ENCODE results near the gene MT1H.

Gene MT1H

DNA sequence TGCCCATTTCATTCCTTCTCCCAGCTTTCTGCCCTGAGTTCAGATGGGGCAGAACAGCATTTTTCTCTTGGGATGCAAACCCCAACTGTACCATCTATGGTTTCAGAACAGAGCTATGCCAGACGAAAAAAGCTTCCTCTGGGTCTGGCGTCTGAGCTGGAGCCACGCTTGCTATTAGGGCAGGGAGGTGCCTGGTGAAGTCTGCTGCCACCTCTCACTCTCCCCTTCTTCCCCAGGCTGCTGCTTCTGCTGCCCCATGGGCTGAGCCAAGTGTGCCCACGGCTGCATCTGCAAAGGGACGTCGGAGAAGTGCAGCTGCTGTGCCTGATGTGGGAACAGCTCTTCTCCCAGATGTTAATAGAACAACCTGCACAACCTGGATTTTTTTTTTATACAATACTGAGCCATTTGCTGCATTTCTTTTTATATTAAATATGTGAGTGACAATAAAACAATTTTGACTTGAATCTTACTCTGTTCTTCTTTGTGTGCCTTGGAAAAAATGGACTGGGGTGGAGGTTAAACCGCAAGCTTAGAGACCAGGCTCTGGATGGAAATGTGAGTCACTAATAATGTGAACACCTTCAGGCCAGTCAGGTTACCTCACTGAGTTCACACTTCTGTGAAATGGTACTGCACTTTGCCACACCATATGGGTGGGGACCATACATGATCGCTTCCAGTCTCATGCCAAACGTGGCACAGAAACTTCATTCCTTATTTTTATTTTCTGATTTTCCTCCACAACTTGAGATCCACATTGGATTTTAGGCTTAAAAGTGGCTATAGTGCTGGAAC lies 32.8 kb upstream of the MT1H start:
- DNase-seq: no peak

- no peak for DNase-seq
Measured at GRCh38 chr16:56637814-56638750, 31.5 kb upstream of the MT1H start, which contains the start of gene MT1A. TSS of gene MT1A (plus strand) at chr16:56638666. CDS start at chr16:56638739, 73 bp downstream.

- DNase-seq: no peak
Measured at GRCh38 chr16:56639045-56639444, 30.6 kb upstream of the MT1H start.

DNA sequence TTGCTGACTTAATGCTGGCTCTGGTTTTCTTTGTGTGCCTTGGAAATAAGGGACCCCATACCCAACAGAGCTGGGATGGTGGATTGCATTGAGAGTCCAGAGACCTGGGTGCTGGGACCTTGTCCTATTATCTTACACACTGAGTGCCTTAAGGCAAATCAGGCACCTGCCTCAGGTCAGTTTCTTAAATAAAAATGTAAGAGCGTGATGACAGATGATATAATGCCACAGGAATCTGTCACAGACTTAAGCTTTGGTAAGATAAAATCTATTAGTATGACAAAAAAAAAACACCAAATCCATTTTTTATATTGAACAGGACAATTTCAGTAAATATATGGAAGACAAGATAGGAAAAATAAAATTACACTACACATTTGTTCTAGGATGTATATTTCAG lies 29.5 kb upstream of the MT1H start:
- DNase-seq: no peak

- DNase-seq: no peak
Measured at GRCh38 chr16:56641166-56641565, 28.4 kb upstream of the MT1H start.

DNA sequence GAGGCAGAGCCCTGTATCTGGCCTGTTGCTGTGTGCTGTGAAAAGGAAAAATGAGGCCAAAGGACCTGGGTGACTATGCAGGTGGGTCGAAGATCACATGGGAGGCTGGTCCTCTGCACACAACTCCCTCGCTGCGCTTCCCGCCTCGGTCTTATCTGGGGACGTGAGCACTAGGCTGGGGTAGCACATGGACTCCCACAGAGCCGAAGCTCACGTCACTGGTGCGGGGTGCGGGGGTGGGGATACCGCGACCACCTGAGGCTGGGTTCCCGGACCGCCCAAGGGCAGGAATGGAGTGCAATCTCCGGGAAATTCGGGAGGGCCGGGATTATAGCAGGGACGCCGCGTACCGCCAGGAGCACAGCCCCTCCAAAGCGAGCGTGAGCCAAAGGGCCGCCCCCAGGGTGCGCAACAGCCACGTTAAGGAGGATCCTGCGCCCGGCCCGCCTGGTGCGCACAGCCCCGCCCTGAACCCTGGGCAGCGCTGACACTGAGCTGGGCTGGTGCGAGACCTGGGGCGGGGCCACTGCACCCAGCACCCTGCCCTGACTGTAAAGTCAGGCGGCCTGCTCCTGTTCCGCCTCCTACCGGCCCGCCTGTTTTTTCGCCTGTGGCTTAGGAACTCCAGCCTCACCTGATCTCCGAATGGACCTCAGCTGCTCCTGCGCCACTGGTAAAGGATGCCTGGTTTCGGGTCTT lies 26.4 kb upstream of the MT1H start:
- peak; percentile 11 for DNase-seq

- DNase-seq: no peak
Measured at GRCh38 chr16:56643833-56644232, 25.8 kb upstream of the MT1H start.

DNA sequence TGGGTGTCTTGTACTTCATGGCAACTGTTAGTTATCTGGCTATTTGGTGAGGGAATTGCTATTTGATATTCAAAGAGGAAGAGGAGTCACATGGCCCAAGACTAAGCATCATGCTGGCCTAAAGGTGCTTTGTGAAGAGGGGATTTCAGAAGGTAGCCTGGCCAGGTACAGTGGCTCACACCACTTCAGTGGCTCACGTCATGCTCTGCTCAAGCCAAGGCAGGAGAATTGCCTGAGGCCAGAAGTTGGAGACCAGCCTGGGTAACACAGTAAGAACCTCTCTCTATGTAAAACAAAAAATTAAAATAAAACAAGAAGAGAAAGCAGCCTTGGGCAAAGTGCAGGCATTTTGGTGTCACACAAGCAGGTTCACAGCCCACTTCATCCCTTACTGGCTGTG lies 24.3 kb upstream of the MT1H start:
- no peak for DNase-seq

DNA sequence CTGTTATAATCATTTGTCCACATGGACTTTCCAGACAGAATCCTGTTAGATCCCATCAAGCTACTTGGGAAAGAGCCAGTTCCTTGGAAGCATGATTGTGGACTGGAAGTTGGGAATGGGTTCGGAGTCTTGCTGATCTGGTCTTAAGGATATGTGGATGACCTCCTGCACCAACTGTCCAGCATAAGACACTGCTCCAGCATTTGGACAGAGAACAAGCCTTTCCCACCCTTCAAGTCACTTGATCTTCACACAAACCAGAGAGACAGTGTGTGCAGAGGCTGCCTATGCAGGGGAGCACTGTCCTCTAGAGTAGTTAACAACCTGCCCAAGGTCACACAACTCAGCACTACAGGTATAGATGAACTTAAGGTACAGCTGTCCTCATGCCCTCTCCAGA lies 23.8 kb upstream of the MT1H start:
- no peak for DNase-seq

DNA sequence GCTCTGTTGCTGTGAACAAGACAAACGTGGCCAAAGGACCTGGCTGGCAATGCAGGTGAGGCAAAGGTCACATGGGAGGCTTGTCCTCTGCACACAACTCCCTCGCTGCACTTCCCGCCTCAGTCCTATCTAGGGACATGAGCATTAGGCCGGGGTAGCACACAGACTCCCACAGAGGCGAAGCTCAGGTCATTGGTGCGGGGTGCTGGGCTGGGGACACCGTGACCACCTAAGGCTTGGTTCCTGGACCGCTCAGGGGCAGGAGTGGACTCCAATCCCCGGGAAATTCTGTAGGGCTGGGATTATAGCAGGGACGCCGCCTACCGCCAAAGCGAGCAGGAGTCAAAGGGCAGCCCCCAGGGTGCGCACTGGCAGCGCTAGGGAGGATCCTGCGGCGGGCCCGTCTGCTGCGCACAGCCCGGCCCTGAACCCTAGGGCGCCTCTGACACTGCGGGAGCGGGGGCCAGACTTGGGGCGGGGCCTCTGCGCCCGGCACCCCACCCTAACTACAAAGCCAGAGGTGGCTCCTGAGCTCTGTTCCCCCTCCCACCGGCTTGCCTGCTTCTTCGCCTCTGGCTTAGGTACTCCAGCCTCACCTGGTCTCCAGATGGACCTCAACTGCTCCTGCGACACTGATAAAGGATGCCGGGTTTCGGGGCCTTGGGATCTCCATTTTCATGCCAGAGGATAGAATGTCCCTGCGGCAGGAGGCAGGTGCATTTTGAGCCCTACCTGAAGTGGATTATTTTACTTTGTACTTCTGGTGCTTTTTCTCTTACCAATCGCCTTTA lies 21.8 kb upstream of the MT1H start:
- DNase-seq: no peak

- no peak for DNase-seq
Measured at GRCh38 chr16:56649271-56649670, 20.3 kb upstream of the MT1H start.

DNA sequence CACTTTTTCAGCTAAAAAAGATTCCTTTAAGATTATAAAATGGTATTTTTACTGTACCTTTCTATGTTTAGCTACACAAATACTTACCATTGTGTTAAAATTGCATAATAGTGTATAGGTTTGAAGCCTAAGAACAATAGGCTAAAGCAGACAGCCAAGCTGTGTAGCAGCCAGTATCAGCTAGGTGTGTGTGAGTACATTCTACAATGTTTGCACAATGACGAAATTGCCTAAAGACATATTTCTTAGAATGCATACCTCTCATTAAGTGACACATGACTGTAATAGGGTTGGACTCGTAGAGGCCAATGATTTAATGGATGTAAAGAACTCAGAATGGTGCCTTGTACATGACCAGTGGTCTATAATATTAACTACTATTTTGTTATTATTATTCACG lies 19.8 kb upstream of the MT1H start:
- DNase-seq: no peak

GRCh38 chr16:56651586-56651985 lies 18.0 kb upstream of the MT1H start, which contains the start of gene MT1B:
TSS of gene MT1B (plus strand) at chr16:56651886. CDS start at chr16:56651954, 68 bp downstream.
- no peak for DNase-seq

GRCh38 chr16:56652600-56652999 lies 17.0 kb upstream of the MT1H start:
- no peak for DNase-seq

DNA sequence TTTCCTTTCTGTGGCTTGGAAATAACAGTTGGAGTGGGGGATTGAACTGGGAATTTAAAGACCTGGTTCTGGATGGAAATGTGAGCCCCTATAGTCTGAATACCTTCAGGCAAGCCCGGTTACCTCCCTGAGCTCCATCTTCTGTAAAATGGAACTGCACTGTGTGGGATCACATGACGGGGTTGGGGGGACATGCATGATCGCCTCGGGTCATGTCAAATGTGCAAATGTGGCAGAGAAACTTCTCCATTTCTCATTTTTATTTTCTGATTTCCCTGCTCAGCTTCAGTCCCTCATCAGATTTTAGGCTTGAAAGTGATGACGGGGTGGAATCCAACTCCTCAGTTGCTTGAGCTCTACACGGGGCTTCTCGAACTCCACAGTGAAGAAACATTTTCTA lies 16.4 kb upstream of the MT1H start:
- DNase-seq: no peak

DNA sequence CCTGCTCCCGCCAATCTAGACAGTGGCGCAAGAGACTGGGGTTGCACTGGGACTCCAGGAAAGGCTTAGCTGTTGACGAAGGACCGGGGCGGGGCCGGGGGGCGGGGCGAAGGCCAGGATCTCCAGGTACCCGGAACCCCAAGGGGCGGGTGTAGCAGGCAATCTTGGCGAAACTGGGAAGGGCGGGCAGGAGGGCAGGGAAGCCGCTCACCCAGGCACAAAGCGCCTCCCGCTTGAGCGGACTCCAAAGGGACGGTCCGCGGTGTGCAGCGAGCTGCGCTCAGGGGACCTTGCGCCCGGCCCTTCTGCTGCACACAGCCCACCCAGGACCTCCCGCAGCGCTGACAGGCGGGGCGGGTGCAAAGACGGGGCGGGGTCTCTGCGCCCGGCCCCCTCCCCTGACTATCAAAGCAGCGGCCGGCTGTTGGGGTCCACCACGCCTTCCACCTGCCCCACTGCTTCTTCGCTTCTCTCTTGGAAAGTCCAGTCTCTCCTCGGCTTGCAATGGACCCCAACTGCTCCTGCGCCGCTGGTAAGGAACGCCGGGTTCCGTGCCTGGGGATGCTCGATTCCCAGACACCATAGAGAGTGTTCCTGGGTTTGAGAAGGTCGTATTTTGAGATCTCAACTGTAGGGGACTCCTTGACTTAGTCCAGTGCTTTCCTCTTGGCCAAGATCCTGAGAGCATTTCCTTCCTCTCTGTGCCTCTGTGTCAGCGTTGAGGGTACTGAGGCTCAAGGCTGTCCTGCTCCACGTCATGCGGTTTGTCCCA lies 11.9 kb upstream of the MT1H start, which contains the start of gene MT1F:
MT1F (plus strand) TSS at position 405 of the 772 bp plus-strand sequence; CDS start at position 505, 100 bp downstream.
- peak; percentile 9 for DNase-seq

GRCh38 chr16:56658327-56658875 lies 11.2 kb upstream of the MT1H start:
- no peak for DNase-seq

GRCh38 chr16:56662357-56663354 lies 7.0 kb upstream of the MT1H start:
- DNase-seq: no peak

- DNase-seq: no peak
Measured at GRCh38 chr16:56664506-56664905, 5.1 kb upstream of the MT1H start.
